Midbrain (tissue), 1 donor: ENCODE results near the gene PTHLH.

Source experiments
- DNase-seq: peaks from one replicate; lab custom pipeline; 2025; lab: John Stamatoyannopoulos, UW

The PTHLH gene

DNA sequence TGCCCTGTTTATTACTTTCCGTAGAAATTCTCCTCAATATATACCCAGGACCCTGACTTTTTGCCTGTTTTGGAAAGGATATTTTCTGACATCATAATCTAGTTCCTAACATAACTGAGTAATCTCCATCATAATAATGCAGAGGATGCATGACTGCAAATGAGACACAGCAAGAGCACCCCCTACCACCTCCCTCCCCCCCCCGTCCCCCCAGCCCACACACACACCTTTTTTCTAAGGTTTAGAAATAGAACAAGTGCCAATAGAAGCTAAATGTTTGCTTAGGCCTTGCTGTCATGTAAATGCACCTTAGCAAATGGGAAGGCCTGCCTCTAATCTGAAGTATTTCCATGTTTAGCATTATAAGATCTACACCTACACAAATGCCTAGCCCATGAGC is at the start of gene PTHLH:
Gene PTHLH, minus strand, starts transcription at position 13 of the 400 bp plus-strand sequence. CDS start 3,239 bp downstream, outside the sequence.
- DNase-seq = no peak

DNA sequence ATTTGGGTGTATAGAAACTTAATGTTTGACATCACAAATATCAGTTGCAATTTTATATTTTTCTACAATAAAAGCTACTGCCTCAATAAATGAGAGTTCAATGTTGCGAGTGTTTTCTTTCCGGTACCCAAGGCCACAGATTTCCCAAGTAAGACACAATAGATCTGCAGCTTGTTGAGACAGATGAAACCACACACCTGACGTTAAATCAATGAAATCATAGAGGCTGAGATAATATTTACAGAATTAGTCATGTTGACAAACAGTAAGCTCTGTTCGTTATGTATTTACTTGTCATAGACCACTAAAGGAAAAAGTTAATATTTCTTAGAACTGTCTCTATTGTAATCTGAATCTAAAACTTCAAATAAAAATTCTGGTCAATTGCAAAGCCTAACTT is 49.2 kb upstream of the PTHLH start:
- DNase-seq = no peak

DNA sequence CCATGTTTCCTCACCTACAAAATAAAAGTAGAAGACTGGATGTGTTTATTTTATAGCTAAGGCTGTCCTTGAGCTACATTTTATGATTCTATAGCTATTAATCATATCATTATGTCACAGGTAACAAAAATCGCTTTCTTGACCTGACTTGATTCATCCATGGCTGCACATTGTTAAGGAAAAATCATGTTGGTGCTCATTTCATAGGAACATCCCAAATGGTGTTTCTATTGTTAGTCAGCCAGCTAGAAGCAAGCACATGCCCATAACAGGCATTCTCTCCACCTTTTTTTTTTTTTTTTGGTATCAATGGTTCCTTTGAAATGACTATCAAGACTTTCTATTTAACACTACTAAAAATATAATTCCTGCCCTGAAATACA is 45.3 kb upstream of the PTHLH start:
- DNase-seq = no peak

DNA sequence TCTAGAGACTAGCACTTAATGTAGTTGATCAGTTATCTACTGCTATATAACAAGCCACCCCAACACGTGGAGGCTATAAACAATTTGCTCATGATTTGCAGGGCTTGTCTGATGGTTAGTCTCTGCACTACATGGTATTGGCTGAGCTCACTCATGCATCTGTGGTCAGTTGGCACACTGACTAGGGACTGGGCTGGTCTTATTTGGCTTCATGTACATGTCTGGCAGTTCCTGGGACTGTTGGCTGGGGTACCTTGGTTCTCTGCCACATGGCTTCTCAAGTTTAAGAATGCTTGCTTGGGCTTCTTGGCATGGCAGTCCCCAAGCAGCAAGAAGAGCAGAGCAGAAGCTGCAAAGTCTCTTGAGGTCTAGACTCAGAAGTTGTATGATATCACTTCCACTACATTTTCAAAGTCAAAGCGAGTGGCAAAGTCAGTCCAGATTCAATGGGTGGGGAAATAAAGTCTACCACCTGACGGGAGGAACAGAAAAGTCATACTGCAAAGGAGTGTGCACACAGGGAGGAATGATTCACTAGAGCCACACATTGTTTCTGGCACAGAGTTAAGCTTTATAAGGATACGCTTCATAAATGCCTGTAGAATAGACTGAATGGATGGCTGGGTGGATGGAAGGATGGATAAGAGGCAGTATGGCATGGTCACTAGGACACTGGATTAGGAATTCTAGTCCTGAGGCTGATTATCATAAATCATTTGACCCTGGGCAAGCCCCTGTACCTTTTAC is 44.8 kb upstream of the PTHLH start:
- no peak for DNase-seq

DNA sequence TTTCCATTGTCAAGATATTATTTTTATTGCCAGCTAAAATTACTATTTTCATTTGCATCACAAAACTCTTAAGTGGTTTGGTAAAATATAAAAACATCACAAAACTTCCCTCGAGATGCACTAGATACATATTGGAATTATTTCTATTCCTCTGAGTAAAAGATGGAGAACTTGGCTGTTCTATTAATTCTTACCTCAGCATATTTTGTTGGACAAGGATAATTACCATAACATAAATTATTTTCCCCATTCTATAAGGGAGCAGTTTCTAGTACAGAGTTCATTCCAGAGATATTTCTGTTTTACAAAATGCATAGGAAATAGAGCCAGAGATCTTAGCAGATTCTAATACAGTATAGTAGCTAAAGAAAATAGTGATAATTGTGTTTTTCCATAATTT is 42.6 kb upstream of the PTHLH start:
- no peak for DNase-seq

DNA sequence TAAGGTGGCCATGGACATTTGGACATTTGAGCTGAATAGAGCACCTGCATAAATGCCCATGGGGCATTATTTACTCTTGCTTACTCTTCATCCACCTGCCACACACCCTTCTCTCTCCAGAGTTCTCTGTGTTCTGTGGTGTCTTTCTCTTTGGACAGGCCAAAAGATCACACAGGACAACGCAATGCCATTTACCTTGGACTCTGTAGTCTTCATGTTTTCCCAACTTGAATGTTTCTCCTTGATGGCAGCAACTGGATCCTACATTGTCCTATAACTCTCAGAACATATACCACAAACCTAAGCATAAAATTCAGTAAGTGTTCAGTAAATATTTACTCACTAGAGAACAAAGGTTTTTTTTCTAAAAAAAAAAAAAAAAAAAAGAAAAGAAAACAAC is 41.7 kb upstream of the PTHLH start:
- no peak for DNase-seq

DNA sequence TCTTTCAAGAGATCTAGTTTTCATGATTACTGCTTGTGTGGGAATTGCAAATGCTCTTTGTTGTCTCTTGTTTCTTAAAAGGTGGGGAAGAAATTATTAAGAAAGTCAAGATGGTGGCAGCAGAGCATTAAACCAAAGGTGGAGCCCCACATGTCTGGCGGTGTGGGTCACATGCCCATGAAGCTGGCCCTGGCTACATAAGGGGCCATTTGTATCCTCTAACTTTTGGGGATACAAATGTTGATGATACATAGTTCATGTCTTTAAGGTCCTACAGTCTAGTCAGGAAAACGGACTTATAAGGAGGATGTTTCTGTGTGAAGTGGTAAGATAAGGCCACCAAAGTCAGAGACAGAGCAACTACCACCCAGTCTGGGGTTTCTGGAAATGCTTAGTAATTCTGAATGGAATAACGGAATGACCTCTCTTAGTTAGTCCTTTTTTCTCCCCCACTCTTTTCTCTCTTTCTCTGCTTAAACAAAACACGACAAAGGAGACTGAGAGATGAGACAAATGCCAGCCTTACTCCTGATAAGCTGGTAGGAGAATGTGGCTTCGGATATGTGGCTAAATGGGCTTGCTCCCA is 39.9 kb upstream of the PTHLH start:
- no peak for DNase-seq

DNA sequence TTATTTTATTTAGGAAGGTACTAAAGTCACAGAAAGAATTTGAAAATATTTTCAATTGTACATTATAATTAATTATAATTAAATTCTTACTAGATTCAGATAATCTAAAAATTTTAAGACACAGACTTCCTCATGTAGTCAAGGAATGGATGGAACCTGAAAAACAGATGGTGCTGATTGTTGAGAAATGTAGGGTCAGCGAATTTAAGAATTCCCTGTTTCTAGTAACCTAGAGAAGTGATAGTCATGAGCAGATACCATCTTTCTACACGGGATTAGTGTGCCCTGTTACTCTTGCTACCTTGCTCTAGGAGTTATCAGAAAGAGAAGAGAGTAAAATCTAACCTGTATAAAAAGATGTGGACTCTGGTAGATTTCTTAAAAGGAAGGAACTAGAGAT is 37.5 kb upstream of the PTHLH start:
- no peak for DNase-seq

DNA sequence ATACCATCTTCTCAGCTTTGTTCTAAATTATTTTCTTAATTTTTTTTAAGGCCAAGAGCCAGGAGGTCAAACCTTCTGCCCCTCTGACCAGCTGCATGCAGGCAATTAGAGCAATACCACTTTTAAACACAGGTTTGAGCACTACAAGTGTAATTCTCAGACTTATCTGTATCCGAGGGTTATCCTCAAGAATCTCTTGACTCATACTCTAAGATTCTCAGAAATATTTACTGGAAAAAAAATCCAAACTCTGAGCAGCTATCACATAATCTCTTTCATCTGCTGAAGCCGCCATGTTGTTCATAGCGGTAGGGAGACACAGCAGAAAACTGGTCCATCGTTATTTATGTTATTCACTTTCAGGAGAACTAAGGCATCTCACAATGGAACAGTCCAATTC is 27.4 kb upstream of the PTHLH start:
- DNase-seq = no peak

DNA sequence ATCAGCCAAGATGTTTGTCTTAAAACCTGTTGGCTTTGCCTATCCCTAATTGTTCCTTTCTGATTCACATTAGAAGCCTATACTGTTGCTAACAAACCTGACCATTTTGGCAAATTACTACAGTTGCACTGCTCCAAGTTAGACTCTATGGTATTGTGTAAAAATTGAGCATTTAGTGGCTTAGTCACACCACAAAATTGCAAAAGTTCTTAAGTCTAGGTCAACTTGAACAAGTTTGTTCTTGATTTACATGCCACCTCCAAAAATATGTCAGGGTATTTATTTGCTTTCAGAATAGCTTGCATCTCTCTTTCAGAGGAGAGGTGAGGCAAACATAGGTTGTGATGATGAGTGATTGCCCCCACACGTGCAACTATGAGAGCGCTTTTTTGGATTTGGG is 27.0 kb upstream of the PTHLH start:
- no peak for DNase-seq

DNA sequence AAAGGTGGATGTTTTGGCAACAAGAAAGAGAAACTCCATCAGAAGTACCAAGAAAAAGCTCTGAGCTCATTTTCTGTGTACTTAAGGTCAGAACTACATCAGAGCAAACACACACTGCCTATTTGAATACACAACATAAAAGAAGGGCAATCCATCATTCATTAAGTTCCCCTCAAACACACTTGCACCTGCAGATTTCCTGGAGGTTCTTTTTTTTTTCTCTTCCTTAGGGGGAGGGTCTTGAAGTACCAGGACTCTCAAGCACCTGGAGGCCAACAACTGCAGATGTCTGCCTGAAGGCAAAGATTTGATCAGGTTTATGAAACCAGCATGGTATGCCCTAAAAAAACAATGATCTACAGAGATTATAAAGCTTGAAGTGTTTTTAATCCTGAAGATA is 26.1 kb upstream of the PTHLH start:
- no peak for DNase-seq

DNA sequence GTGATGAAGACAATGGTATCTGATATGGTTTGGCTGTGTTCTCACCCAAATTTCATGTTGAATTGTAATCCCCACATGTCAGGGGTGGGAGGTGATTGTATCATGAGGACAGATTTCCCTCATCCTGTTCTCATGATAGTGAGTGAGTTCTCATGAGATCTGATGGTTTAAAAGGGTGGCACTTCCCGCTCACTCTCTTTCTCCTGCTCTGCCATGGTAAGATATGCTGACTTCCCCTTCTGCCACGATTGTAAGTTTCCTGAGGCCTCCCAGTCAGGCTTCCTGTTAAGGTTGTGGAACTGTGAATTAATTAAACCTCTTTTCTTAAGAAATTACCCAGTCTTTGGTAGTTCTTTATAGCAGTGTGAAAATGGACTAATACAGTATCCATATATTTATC is 25.6 kb upstream of the PTHLH start:
- DNase-seq = no peak

DNA sequence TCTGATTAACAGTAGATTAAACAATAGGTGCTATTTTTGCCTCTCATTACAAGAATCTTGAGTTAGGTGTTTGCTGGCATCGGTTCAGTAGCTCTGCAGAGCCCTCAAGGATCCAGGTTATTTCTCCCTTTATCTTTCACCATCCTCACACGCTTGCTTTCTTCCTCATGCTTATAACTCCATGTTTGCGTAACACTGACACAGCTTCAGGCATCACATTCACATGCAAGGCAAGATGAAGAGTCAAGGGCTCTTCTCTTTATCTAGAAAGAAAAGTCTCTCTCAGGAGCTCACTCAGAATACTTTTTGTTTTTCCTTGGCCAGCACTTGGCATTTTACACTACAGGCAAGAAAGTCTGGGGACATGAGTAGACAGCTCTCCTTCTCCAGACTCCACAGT is 24.2 kb upstream of the PTHLH start:
- DNase-seq = no peak

DNA sequence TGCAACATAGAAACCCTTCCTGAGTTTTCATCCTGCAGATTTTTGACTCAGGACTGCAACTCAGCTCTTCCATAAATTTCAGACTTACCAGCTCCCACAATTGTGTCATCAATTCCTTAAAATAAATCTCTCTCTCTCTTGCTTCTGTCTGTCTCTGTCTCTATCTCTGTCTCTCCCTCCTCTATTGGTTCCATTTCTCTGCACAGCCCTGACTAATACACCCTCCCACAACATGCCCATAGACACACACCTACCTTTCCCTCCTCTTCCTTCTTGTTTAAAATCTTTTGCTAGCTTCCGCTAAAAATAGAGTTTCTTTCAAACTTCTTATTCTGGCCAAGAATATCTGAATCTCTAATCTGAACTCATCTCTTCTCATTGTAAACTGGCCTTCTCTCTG is 22.9 kb upstream of the PTHLH start:
- no peak for DNase-seq

DNA sequence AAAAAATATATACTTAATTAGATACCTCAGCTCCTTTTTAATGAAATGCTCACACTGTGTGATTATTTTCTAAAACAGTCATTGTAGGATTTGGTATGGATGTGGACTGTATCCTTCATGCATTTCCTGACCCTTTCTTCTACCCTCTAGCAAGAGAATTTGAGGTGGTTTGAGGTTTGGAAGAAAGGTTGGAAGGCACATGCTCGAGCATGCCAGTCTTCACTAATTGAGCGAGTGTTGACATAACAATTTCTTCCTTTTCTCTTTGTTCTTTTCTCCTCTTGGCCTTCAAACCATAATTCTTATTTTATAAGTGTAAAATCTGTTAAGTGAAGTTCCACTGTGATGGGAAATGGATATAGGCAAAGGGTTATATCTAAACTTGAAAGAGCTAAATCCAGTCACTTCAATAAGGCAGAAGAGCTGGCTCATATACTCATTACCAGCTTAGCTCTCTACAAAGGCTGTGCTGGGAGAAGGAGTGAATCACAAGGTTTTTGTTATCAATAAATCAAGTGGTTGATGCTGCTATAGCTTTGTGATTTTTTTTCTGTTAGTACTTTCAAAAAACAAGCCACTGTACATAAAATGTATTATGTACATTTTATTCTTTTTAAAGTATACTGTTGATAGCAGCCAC is 16.2 kb upstream of the PTHLH start:
- no peak for DNase-seq

DNA sequence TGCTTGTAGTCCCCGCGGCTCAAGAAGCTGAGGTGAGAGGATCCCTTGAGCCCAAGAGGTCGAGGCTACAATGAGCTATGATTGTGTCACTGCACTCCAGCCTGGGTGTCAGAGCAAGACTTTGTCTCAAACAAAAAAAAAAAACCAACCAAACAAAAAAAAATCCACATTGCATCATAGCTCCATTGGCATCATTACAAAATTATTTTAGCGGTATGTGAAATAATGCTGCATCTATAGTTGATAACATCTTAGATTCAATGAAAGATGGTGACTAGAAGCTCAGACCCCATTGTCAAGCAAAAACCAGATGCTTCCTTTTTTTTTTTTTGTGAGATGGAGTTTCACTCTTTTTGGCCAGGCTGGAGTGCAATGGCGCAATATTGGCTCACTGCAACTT is 14.8 kb upstream of the PTHLH start:
- no peak for DNase-seq

DNA sequence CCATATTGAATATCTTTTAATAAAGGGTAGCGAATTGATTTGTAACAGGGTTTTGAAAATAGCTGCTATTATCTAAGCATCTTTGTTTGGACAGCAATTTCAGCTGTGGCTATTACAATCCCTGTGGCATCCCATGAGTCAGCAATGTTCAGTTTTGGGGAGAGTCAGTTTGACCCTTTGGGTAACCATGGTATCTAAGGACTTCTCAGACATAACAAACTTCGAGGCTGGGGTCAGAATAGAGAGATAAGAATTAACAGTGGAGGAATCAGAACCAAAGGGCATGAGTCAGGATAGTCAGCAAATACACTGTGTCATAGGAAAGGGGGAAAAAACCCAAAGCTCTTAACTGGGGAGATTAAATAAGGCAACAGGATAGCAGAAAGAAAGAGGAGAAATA is 11.7 kb upstream of the PTHLH start:
- no peak for DNase-seq

DNA sequence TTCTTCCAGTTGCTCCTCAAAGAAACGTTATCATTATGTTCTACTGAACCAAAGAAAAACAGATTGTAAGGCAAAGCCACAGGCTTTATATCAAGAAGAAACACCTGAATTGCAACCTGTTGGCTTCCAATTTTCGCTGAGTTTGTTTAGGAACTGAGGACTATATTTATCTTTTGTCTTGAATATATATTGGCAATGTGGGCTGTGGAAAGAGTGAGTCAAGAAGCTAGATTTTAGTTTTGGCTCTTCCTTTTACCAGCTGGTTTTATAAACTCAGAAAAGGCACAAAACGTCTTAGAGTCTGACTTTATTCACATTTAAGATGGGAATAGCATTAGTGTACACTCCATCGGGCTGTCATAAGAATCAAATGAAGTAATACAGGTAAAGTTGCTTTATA is 10.4 kb upstream of the PTHLH start:
- DNase-seq = no peak

DNA sequence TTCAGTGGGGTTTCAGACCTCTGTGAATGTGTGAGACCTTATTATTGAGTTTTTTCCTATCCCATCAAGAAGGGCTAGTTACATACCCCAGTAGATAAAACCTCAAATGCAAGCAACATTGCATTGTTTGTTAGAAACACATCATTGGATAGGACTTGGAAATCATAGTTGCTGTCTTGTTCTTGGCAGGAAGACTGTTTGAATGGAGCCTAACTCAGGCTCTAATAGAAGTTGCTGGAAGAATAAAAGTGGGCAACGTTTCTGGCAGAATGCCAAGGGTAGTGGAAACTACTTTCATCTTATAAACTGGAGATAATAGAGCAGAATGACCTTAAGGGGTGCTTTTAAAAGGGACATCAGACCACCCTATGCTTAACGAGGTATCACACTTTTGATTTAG is 9.9 kb upstream of the PTHLH start:
- DNase-seq = no peak

DNA sequence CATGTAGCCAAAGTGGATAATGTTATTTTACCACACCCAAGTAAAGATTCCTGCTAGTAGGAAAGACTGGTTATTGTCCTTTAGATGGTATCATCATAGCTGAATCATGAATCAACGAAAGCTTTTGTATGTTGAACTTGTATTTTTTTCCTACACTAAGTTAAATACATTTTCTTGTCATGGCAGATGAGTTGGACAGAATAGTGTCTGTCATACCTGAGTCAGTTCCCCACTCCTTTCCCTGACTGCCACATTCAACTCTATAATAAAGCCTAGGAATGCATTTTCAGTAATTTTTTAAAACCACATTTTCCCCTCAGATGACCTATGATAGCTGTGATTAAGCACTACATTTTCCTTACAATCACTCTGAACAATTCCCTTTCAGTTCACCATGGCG is 9.3 kb upstream of the PTHLH start:
- DNase-seq = no peak

DNA sequence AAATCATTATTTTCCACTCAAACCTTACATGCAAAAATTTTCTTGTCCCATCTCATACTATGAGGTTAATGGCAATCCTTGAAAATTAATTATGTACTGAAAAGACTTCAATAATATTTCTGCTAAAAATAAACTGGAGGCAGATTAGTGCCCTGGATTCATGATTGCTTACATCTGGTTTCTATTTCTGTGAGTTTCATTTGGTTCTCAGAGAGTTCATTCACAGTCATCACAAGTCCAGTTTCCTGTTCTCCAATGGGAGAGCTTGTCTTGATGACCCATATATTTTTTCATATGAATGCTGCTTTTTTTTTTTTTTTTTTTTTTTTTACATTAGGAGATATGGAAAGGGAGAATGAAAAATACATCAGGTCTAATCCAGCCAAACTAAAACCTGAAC is 6.6 kb upstream of the PTHLH start:
- DNase-seq = no peak

DNA sequence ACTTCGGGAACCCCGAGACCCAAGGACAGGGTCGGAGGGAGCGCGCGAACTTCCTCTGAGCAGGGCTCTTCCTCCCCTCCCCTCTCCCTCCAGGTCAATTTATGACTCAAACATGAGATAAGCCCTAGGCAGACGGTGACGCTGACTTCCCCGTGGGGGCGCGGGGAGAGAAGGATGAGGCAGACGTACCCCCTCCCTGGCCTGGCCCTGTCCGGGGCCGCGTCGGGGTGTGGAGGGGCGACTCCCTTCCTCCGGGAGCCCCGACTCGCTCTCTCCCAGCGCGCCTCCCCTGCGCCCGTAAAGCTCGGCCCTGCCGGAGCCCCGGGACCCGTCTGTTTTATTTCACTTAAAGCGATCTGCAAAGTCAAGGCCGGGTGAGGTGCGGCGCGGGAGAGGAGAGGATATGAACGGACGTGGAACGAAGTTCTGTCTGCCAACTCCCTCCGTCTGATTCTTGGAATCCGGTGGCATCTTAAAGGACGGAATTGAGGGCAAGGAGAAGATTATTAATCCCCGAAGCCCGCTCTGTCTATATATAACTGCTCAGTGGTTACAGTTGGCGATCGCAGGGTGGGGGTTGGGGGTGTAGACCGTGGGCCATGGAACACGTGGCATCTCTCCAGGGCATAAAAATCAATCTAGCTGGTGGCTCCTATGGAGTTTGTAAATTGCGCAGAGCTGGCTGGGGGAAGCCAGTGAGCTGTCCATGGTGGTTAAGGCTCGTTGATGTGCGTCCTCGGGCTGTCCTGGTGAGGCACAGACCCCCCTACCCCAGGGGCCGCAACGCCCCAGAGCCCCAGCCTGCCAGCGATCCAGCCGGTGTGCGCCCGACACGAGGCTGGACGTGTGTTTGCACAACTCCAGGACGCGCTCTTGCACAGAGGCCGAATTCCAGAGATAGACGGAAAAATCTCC is 2.9 kb upstream of the PTHLH start:
- no peak for DNase-seq
